ENCODE measurements around the gene IQSEC1. TPM values are rescaled to one million over a fixed set of nuclear protein-coding genes. Genes with fewer than 3 reads are reported as not detected.

The IQSEC1 gene
- polyA plus RNA-seq, 1 experiment = 3.6 TPM

- CTCF ChIA-PET = interaction anchor here (0.9 kb wide), 1 partner anchor 45 kb away, joined by 3 read pairs; no protein-coding TSS in a partner anchor
- H3K4me3 ChIP-seq (ENCODE audit: low read depth, low read length) = no peak overlapping the region
- no peak overlapping the region for H3K27ac ChIP-seq (ENCODE audit: low read depth, low read length)
- no peak for TF ChIP-seq CTCF (IDR thresholded peaks at IDR 0.05; ENCODE audit: low read depth, low read length)
- POLR2A ChIA-PET = no interaction called here
- H3K27me3 ChIP-seq (ENCODE audit: control insufficient read depth, insufficient read depth, low read length) = peaks cover 35% of the 10 kb centered on the region
- no peaks in the 10 kb centered on the region; the same call in 1 of the 2 replicates for H3K9me3 ChIP-seq (ENCODE audit: control insufficient read depth, insufficient read depth, low read length)
- DNase-seq (ENCODE audit: low read depth, low spot score) = no peak
Observed at GRCh38 chr3:13046569-13047274, 26.5 kb downstream of the IQSEC1 start.

- POLR2A ChIA-PET = no interaction called here
- CTCF ChIA-PET = interaction anchor here (0.9 to 1.5 kb wide), 2 partner anchors 46 kb away, joined by 3 read pairs; no protein-coding TSS in a partner anchor
- Histone ChIP-seq H3K9me3 (ENCODE audit: control insufficient read depth, insufficient read depth, low read length) (no peaks in the 10 kb centered on the region; the same call in 1 of the 2 replicates), H3K27ac (ENCODE audit: low read depth, low read length) (no peak overlapping the region), H3K4me3 (ENCODE audit: low read depth, low read length) (no peak overlapping the region), H3K27me3 (ENCODE audit: control insufficient read depth, insufficient read depth, low read length) (peaks cover 38% of the 10 kb centered on the region)
- DNase-seq (ENCODE audit: low read depth, low spot score) = no peak
- TF ChIP-seq CTCF (IDR thresholded peaks at IDR 0.05; ENCODE audit: low read depth, low read length) = no peak
Observed at GRCh38 chr3:13045904-13046568, 27.2 kb downstream of the IQSEC1 start.

GRCh38 chr3:13045241-13045903 lies 27.9 kb downstream of the IQSEC1 start:
- no peak for DNase-seq (ENCODE audit: low read depth, low spot score)
- Histone ChIP-seq H3K27me3 (ENCODE audit: control insufficient read depth, insufficient read depth, low read length) (peaks cover 42% of the 10 kb centered on the region), H3K9me3 (ENCODE audit: control insufficient read depth, insufficient read depth, low read length) (no peaks in the 10 kb centered on the region; the same call in 1 of the 2 replicates), H3K27ac (ENCODE audit: low read depth, low read length) (no peak overlapping the region), H3K4me3 (ENCODE audit: low read depth, low read length) (no peak overlapping the region)
- ChIA-PET POLR2A (no interaction called here), CTCF (interaction anchor here (1.5 kb wide), 1 partner anchor 47 kb away, joined by 3 read pairs; no protein-coding TSS in a partner anchor)
- no peak for TF ChIP-seq CTCF (IDR thresholded peaks at IDR 0.05; ENCODE audit: low read depth, low read length)

- Histone ChIP-seq H3K27me3 (ENCODE audit: control insufficient read depth, insufficient read depth, low read length) (peaks cover 49% of the 10 kb centered on the region), H3K4me3 (ENCODE audit: low read depth, low read length) (no peak overlapping the region), H3K27ac (ENCODE audit: low read depth, low read length) (no peak overlapping the region), H3K9me3 (ENCODE audit: control insufficient read depth, insufficient read depth, low read length) (no peaks in the 10 kb centered on the region; the same call in 1 of the 2 replicates)
- no peak for DNase-seq (ENCODE audit: low read depth, low spot score)
- POLR2A ChIA-PET = no interaction called here
- CTCF ChIA-PET = interaction anchor here (1.5 kb wide), 1 partner anchor 47 kb away, joined by 3 read pairs; no protein-coding TSS in a partner anchor
- no peak for TF ChIP-seq CTCF (IDR thresholded peaks at IDR 0.05; ENCODE audit: low read depth, low read length)
Observed at GRCh38 chr3:13044496-13045240, 28.6 kb downstream of the IQSEC1 start.

All from AG04450 (cell line).